ENCODE measurements around the gene ATF7. TPM values are rescaled to one million over a fixed set of nuclear protein-coding genes. Genes with fewer than 3 reads are reported as not detected.

Gene ATF7
- total and polyA plus RNA-seq, 9 of the 15 experiments (the other 6 are each of a cell fraction or from before 2014, with no cell fraction given): 10.6 to 30.4 (median 20.7) TPM

DNA sequence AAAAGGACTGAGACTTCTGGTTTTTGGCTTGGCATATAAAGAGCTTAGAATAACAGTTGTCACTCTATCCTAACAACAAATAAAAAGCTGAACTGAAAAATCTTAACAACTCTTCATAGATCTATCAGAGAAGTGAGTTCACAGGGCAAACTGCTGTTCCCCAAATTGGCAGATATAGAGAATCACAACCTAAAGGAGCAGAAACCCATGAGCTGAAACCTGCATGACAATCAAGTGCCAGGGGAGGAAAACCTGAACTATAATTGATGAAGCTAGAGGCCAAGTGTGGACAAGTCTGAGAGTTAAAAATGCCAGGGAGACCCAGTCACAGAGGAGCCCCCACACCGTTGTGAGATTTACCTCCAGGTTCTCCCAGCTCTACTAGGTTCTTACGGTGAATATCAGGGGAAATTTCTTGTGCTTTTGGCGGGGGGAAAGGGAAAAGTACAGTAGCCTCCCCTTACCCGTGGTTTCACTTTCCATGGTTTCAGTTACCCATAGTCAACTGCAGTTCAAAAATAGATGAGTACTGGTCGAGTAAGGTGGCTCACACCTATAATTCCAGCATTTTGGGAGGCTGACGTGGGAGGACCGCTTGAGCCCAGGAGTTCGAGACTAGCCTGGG, 53.9 kb downstream of the ATF7 start:
- TF ChIP-seq SMARCE1 (IDR thresholded peaks at IDR 0.05) (no peak), YY1 (IDR thresholded peaks at IDR 0.05; ENCODE audit: borderline replicate concordance in 1 of 3, control insufficient read depth in 1 of 3, extremely low read depth in 1 of 3, insufficient read depth in 3 of 3, insufficient read length in 1 of 3, insufficient replicate concordance in 2 of 3, low read depth in 1 of 3, low read length in 2 of 3) (no peak), CHD2 (IDR thresholded peaks at IDR 0.05; ENCODE audit: low read depth, low read length) (no peak), JUND (IDR thresholded peaks at IDR 0.05; ENCODE audit: borderline replicate concordance, low read depth, low read length) (no peak), JUND (tag; IDR thresholded peaks at IDR 0.05; ENCODE audit: borderline replicate concordance, low read depth, low read length) (no peak), SRSF7 (optimal IDR thresholded peaks at IDR 0.05; ENCODE audit: low read depth, low read length) (no peak), ZNF764 (CRISPR knock-in tag; IDR thresholded peaks at IDR 0.05; ENCODE audit: low read depth) (no peak), GABPB1 (CRISPR knock-in tag; IDR thresholded peaks at IDR 0.05) (no peak), ARID1B (IDR thresholded peaks at IDR 0.05) (no peak)
- TF ChIP-seq, protein P1, sequence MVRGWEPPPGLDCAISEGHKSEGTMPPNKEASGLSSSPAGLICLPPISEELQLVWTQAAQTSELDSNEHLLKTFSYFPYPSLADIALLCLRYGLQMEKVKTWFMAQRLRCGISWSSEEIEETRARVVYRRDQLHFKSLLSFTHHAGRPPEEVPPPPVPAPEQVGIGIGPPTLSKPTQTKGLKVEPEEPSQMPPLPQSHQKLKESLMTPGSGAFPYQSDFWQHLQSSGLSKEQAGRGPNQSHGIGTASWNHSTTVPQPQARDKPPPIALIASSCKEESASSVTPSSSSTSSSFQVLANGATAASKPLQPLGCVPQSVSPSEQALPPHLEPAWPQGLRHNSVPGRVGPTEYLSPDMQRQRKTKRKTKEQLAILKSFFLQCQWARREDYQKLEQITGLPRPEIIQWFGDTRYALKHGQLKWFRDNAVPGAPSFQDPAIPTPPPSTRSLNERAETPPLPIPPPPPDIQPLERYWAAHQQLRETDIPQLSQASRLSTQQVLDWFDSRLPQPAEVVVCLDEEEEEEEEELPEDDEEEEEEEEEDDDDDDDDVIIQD (CRISPR knock-in tag; IDR thresholded peaks at IDR 0.05): no peak
- TF ChIP-seq, protein P2, sequence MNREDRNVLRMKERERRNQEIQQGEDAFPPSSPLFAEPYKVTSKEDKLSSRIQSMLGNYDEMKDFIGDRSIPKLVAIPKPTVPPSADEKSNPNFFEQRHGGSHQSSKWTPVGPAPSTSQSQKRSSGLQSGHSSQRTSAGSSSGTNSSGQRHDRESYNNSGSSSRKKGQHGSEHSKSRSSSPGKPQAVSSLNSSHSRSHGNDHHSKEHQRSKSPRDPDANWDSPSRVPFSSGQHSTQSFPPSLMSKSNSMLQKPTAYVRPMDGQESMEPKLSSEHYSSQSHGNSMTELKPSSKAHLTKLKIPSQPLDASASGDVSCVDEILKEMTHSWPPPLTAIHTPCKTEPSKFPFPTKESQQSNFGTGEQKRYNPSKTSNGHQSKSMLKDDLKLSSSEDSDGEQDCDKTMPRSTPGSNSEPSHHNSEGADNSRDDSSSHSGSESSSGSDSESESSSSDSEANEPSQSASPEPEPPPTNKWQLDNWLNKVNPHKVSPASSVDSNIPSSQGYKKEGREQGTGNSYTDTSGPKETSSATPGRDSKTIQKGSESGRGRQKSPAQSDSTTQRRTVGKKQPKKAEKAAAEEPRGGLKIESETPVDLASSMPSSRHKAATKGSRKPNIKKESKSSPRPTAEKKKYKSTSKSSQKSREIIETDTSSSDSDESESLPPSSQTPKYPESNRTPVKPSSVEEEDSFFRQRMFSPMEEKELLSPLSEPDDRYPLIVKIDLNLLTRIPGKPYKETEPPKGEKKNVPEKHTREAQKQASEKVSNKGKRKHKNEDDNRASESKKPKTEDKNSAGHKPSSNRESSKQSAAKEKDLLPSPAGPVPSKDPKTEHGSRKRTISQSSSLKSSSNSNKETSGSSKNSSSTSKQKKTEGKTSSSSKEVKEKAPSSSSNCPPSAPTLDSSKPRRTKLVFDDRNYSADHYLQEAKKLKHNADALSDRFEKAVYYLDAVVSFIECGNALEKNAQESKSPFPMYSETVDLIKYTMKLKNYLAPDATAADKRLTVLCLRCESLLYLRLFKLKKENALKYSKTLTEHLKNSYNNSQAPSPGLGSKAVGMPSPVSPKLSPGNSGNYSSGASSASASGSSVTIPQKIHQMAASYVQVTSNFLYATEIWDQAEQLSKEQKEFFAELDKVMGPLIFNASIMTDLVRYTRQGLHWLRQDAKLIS (CRISPR knock-in tag; IDR thresholded peaks at IDR 0.05): no peak
- POLR2A ChIA-PET: no interaction called here
- no peak overlapping the region for H3K4me3 ChIP-seq
- DNase-seq (ENCODE audit: extremely low read depth in 1 of 4, low spot score in 3 of 4): no peak
- CTCF ChIA-PET (ENCODE audit: low intra/inter-chr PET ratio): no interaction called here
- H4K20me1 ChIP-seq (replicated peaks; ENCODE audit: control insufficient read depth, insufficient read depth, low read length): no peaks in the 10 kb centered on the region
- no peak overlapping the region; a peak in 1 of 4 replicates for H3K9ac ChIP-seq (ENCODE audit: insufficient read depth in 1 of 2, low read depth in 2 of 2, low read length in 2 of 2)
- no peak overlapping the region for H3K4me2 ChIP-seq (ENCODE audit: insufficient read depth, low read length)
- no TSS peak for BruUV-seq (replicated peaks)
- H3K27ac ChIP-seq (ENCODE audit: extremely low read depth, low read depth, low read length): no peak overlapping the region
- WGBS (ENCODE audit: insufficient coverage, low coverage, missing lambda C conversion rate): 94% methylated on average over 8 of the region's 8 CpGs
- in situ Hi-C loops (cut with MboI) (no loop called here), intact Hi-C loops (cut with micrococcal nuclease) (no loop called here)
- peaks cover 9% of the 10 kb centered on the region; the same call in 2 of the 3 replicates for H3K36me3 ChIP-seq (ENCODE audit: control insufficient read depth, insufficient read depth, low read length)
- no peak overlapping the region for H2AFZ ChIP-seq (ENCODE audit: low read depth, low read length)
- H3K27me3 ChIP-seq (ENCODE audit: control insufficient read depth in 2 of 2, insufficient read depth in 2 of 2, low read length in 2 of 2): no peaks in the 10 kb centered on the region
- peaks cover 2 to 10% of the 10 kb centered on the region in 2 experiments; a peak in 2 of 5 replicates for H3K4me1 ChIP-seq (replicated peaks in 1 of 2; ENCODE audit: control insufficient read depth in 2 of 2, insufficient read depth in 2 of 2, low read length in 2 of 2)
- H3K9me3 ChIP-seq (replicated peaks; ENCODE audit: control insufficient read depth, insufficient read depth, low read depth, low read length): no peaks in the 10 kb centered on the region
- FAIRE-seq: no peak
- no peak for ATAC-seq
- no peaks in the 10 kb centered on the region for H3K9me1 ChIP-seq (ENCODE audit: control insufficient read depth, insufficient read depth, low read length)
- H3K79me2 ChIP-seq (ENCODE audit: control insufficient read depth, insufficient read depth, low read length): peaks cover 5% of the 10 kb centered on the region; the same call in 2 of the 3 replicates

Data from K562 (cell line).